ENCODE data around the gene CERS3.

DNA sequence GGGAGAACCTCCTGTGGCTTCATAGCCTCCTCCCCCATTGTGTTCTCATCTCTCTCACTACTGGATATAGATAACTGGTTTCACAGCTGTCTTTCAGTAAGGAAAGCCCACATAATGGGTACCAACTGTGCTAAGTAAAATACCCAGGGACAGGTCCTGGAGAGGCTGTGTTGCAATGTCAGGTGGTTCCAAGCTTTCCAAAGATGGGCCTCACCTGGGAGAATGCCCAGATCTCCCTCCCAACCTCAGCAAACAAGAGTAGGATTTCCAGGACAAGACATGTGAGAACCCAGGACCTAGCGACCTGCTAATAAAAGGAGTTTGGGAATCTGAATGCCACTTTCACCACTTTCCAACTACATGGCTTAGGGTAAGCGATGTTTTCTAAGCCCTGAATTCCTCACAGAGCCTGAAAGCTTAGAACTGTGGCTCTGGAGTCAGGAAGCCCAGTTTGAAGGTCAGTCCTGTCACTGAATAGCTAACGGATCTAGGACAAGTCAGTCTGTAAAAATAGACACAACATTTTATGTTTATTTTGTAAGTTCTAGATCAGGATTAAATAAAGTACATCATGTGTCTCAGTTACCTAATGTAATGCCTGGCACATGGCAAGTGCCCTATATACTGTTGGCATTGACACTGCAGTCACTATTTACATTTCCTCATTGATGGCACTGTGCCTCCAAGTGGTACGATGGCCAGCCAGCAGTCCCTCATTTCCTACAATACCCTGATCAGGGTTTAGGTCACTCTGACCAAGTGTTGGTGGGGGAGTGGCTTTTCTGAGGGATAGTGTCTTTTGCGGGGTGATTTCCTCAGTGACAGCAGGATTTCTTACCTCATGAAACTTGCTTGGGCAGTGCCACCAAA lies 11.9 kb downstream of the CERS3 start:
- TF ChIP-seq, protein P1, sequence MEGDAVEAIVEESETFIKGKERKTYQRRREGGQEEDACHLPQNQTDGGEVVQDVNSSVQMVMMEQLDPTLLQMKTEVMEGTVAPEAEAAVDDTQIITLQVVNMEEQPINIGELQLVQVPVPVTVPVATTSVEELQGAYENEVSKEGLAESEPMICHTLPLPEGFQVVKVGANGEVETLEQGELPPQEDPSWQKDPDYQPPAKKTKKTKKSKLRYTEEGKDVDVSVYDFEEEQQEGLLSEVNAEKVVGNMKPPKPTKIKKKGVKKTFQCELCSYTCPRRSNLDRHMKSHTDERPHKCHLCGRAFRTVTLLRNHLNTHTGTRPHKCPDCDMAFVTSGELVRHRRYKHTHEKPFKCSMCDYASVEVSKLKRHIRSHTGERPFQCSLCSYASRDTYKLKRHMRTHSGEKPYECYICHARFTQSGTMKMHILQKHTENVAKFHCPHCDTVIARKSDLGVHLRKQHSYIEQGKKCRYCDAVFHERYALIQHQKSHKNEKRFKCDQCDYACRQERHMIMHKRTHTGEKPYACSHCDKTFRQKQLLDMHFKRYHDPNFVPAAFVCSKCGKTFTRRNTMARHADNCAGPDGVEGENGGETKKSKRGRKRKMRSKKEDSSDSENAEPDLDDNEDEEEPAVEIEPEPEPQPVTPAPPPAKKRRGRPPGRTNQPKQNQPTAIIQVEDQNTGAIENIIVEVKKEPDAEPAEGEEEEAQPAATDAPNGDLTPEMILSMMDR (IDR thresholded peaks at IDR 0.05): no peak
- no peak for TF ChIP-seq POLR2AphosphoS5 (IDR thresholded peaks at IDR 0.05; ENCODE audit: insufficient read depth in 1 of 2, low read depth in 1 of 2)

Data from vagina (tissue), 2 donors.